ENCODE data around the gene HEG1. TPM values are rescaled to one million over a fixed set of nuclear protein-coding genes. Genes with fewer than 3 reads are reported as not detected.

Gene HEG1
- total and polyA plus RNA-seq, 2 of the 8 experiments (the other 6 are each of a cell fraction or from before 2014, with no cell fraction given): 5.3 to 9.7 TPM

DNA sequence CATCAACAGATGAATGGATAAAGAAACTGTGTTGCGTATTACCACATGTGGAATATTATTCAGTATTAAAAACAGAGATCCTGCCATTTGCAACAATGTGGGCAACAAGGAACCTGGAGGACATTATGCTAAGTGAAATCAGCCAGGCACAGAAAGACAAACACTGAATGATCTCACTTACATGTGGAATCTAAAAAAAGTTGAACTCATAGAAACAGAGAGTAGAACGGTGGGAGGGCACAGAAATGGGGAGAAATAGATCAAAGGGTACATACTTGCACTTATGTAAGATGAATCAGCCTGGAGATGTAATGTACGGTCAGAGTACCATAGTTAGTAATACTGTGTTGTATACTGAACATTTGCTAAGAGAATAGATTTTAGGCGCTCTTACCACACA lies 91.4 kb downstream of the HEG1 start:
- no peak overlapping the region for H2AFZ ChIP-seq (ENCODE audit: low read length)
- no peak overlapping the region for H4K91ac ChIP-seq (replicated peaks; ENCODE audit: insufficient read length, low read length)
- 88% methylated on average over 4 of the region's 4 CpGs; no CpG with 5 or more reads in 1 of the 2 experiments for WGBS, 2 experiments (ENCODE audit: extremely low coverage in 1 of 2, insufficient coverage in 1 of 2, insufficient read length in 1 of 2, insufficient replicate concordance in 2 of 2, low coverage in 1 of 2, low lambda C conversion rate in 2 of 2, missing lambda C conversion rate in 1 of 2)
- no peak overlapping the region for H3K9ac ChIP-seq (replicated peaks in 1 of 4; ENCODE audit: extremely low read depth in 1 of 4, low read depth in 3 of 4, low read length in 3 of 4)
- no peak overlapping the region for H3K14ac ChIP-seq (ENCODE audit: insufficient read length)
- no peak for FAIRE-seq
- TF ChIP-seq POLR2A (IDR thresholded peaks at IDR 0.05; ENCODE audit: control extremely low read depth in 1 of 2, low read depth in 2 of 2, low read length in 2 of 2) (no peak), CREB1 (IDR thresholded peaks at IDR 0.05) (no peak), BRCA1 (IDR thresholded peaks at IDR 0.05; ENCODE audit: low read depth, low read length) (no peak), EZH2 (IDR thresholded peaks at IDR 0.05; ENCODE audit: low read depth, low read length, severe bottlenecking) (no peak)
- TF ChIP-seq, protein P1, sequence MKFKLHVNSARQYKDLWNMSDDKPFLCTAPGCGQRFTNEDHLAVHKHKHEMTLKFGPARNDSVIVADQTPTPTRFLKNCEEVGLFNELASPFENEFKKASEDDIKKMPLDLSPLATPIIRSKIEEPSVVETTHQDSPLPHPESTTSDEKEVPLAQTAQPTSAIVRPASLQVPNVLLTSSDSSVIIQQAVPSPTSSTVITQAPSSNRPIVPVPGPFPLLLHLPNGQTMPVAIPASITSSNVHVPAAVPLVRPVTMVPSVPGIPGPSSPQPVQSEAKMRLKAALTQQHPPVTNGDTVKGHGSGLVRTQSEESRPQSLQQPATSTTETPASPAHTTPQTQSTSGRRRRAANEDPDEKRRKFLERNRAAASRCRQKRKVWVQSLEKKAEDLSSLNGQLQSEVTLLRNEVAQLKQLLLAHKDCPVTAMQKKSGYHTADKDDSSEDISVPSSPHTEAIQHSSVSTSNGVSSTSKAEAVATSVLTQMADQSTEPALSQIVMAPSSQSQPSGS (IDR thresholded peaks at IDR 0.05; ENCODE audit: low read length): no peak
- no peak overlapping the region for H3K23ac ChIP-seq (ENCODE audit: insufficient read length)
- H2AK5ac ChIP-seq (ENCODE audit: low read depth, low read length): no peak overlapping the region
- no peak overlapping the region for H3K56ac ChIP-seq (replicated peaks; ENCODE audit: insufficient read length, low read depth, low read length)
- no peak overlapping the region for H2BK12ac ChIP-seq (ENCODE audit: low read depth, low read length)
- no peak overlapping the region for H3K4me2 ChIP-seq (ENCODE audit: insufficient read depth in 1 of 2, low read depth in 2 of 2, low read length in 2 of 2)
- H4K20me1 ChIP-seq (replicated peaks in 1 of 2; ENCODE audit: control insufficient read depth in 1 of 2, insufficient read depth in 2 of 2, low read length in 2 of 2): no peaks in the 10 kb centered on the region
- H2BK5ac ChIP-seq (ENCODE audit: low read depth, low read length): no peak overlapping the region
- H3K79me2 ChIP-seq (ENCODE audit: control insufficient read depth in 1 of 2, insufficient read depth in 2 of 2, low read length in 2 of 2): no peaks in the 10 kb centered on the region
- no peak overlapping the region for H3K27ac ChIP-seq (ENCODE audit: low read depth, low read length)
- DNase-seq (ENCODE audit: low read depth in 1 of 2, low spot score in 2 of 2): no peak
- H3K79me1 ChIP-seq (ENCODE audit: low read depth, low read length): no peaks in the 10 kb centered on the region
- H3K9me3 ChIP-seq (ENCODE audit: insufficient read depth in 2 of 2, low read depth in 1 of 2, low read length in 1 of 2): no peaks in the 10 kb centered on the region
- no peak overlapping the region for H3K4me3 ChIP-seq (ENCODE audit: extremely low read depth in 1 of 4, insufficient read depth in 2 of 4, low read depth in 3 of 4, low read length in 4 of 4)
- no peak overlapping the region for H3K18ac ChIP-seq (ENCODE audit: extremely low read depth, low read length)
- H2BK20ac ChIP-seq (ENCODE audit: low read length): no peak overlapping the region
- H2BK15ac ChIP-seq (ENCODE audit: low read length): no peak overlapping the region
- H2BK120ac ChIP-seq (replicated peaks; ENCODE audit: low read depth, low read length): no peak overlapping the region
- no peak overlapping the region for H4K8ac ChIP-seq (ENCODE audit: extremely low read depth, insufficient read depth, low read length)
- no peak overlapping the region for H3K4ac ChIP-seq (replicated peaks; ENCODE audit: insufficient read length, low read depth, low read length)
- POLR2A ChIA-PET (ENCODE audit: partially characterized antibody): no interaction called here
- CTCF ChIA-PET (ENCODE audit: partially characterized antibody): interaction anchor here (0.8 to 1.0 kb wide), 4 partner anchors 9 to 186 kb away, joined by 3 read pairs; no protein-coding TSS in a partner anchor
- H3K27me3 ChIP-seq (replicated peaks in 1 of 4; ENCODE audit: control insufficient read depth in 3 of 4, extremely low read depth in 1 of 4, insufficient read depth in 3 of 4, low read length in 3 of 4): no peaks in the 10 kb centered on the region
- H3K4me1 ChIP-seq (replicated peaks in 1 of 4; ENCODE audit: control insufficient read depth in 3 of 4, insufficient read depth in 4 of 4, low read length in 3 of 4): peaks cover 0 to 5% (median 0%) of the 10 kb centered on the region in 4 experiments; a peak in 1 of 7 replicates
- H4K5ac ChIP-seq (ENCODE audit: insufficient read length, low read depth, low read length): no peak overlapping the region
- H3K23me2 ChIP-seq (ENCODE audit: low read depth, low read length): no peaks in the 10 kb centered on the region
- H3K36me3 ChIP-seq (ENCODE audit: control insufficient read depth in 2 of 4, insufficient read depth in 4 of 4, low read length in 3 of 4): no peaks in the 10 kb centered on the region; a peak in 1 of 8 replicates

Measured in H1 (cell line).